ENCODE data around the gene ENOX1. TPM values are rescaled to one million over a fixed set of nuclear protein-coding genes. Genes with fewer than 3 reads are reported as not detected.

Gene ENOX1
- total and polyA plus RNA-seq, 2 of the 8 experiments (the other 6 are each of a cell fraction or from before 2014, with no cell fraction given) = 0.23 to 0.37 TPM

- no peak overlapping the region for H3K4ac ChIP-seq (replicated peaks; ENCODE audit: insufficient read length, low read depth, low read length)
- no peaks in the 10 kb centered on the region for H4K20me1 ChIP-seq (replicated peaks in 1 of 2; ENCODE audit: control insufficient read depth in 1 of 2, insufficient read depth in 2 of 2, low read length in 2 of 2)
- FAIRE-seq (no peak), DNase-seq (ENCODE audit: low read depth in 1 of 2, low spot score in 2 of 2) (no peak)
- no peak overlapping the region for H3K4me3 ChIP-seq (ENCODE audit: extremely low read depth in 1 of 4, insufficient read depth in 2 of 4, low read depth in 3 of 4, low read length in 4 of 4)
- ChIA-PET CTCF (ENCODE audit: partially characterized antibody) (no interaction called here), POLR2A (ENCODE audit: partially characterized antibody) (no interaction called here)
- H2BK5ac ChIP-seq (ENCODE audit: low read depth, low read length) = no peak overlapping the region
- no peak overlapping the region for H4K91ac ChIP-seq (replicated peaks; ENCODE audit: insufficient read length, low read length)
- no peak overlapping the region for H3K4me2 ChIP-seq (ENCODE audit: insufficient read depth in 1 of 2, low read depth in 2 of 2, low read length in 2 of 2)
- no peak overlapping the region for H2AK5ac ChIP-seq (ENCODE audit: low read depth, low read length)
- H2BK12ac ChIP-seq (ENCODE audit: low read depth, low read length) = no peak overlapping the region
- no peaks in the 10 kb centered on the region for H3K79me1 ChIP-seq (ENCODE audit: low read depth, low read length)
- H2BK20ac ChIP-seq (ENCODE audit: low read length) = no peak overlapping the region
- WGBS, 2 experiments (ENCODE audit: extremely low coverage in 1 of 2, insufficient coverage in 1 of 2, insufficient read length in 1 of 2, insufficient replicate concordance in 2 of 2, low coverage in 1 of 2, low lambda C conversion rate in 2 of 2, missing lambda C conversion rate in 1 of 2) = 65% methylated on average over 4 of the region's 4 CpGs; no CpG with 5 or more reads in 1 of the 2 experiments
- H2BK15ac ChIP-seq (ENCODE audit: low read length) = no peak overlapping the region
- no peak overlapping the region for H2AFZ ChIP-seq (ENCODE audit: low read length)
- H3K56ac ChIP-seq (replicated peaks; ENCODE audit: insufficient read length, low read depth, low read length) = no peak overlapping the region
- peaks cover 0 to 3% (median under 1%) of the 10 kb centered on the region in 4 experiments; a peak in 2 of 7 replicates for H3K4me1 ChIP-seq (replicated peaks in 1 of 4; ENCODE audit: control insufficient read depth in 3 of 4, insufficient read depth in 4 of 4, low read length in 3 of 4)
- H3K79me2 ChIP-seq (ENCODE audit: control insufficient read depth in 1 of 2, insufficient read depth in 2 of 2, low read length in 2 of 2) = no peaks in the 10 kb centered on the region
- no peak overlapping the region for H3K23ac ChIP-seq (ENCODE audit: insufficient read length)
- no peak overlapping the region for H3K9ac ChIP-seq (replicated peaks in 1 of 4; ENCODE audit: extremely low read depth in 1 of 4, low read depth in 3 of 4, low read length in 3 of 4)
- no peaks in the 10 kb centered on the region for H3K27me3 ChIP-seq (replicated peaks in 1 of 4; ENCODE audit: control insufficient read depth in 3 of 4, extremely low read depth in 1 of 4, insufficient read depth in 3 of 4, low read length in 3 of 4)
- H3K23me2 ChIP-seq (ENCODE audit: low read depth, low read length) = no peaks in the 10 kb centered on the region
- no peak overlapping the region for H3K14ac ChIP-seq (ENCODE audit: insufficient read length)
- H3K18ac ChIP-seq (ENCODE audit: extremely low read depth, low read length) = no peak overlapping the region
- no peak overlapping the region for H3K27ac ChIP-seq (ENCODE audit: low read depth, low read length)
- H2BK120ac ChIP-seq (replicated peaks; ENCODE audit: low read depth, low read length) = no peak overlapping the region
- no peaks in the 10 kb centered on the region for H3K9me3 ChIP-seq (ENCODE audit: insufficient read depth in 2 of 2, low read depth in 1 of 2, low read length in 1 of 2)
- H4K8ac ChIP-seq (ENCODE audit: extremely low read depth, insufficient read depth, low read length) = no peak overlapping the region
- H4K5ac ChIP-seq (ENCODE audit: insufficient read length, low read depth, low read length) = no peak overlapping the region
- H3K36me3 ChIP-seq (ENCODE audit: control insufficient read depth in 2 of 4, insufficient read depth in 4 of 4, low read length in 3 of 4) = no peaks in the 10 kb centered on the region
- TF ChIP-seq CHD2 (IDR thresholded peaks at IDR 0.05; ENCODE audit: low read length) = no peak
- no peak for TF ChIP-seq CBX8 (IDR thresholded peaks at IDR 0.05; ENCODE audit: borderline replicate concordance, low read depth, low read length)
- TF ChIP-seq TAF7 (optimal IDR thresholded peaks at IDR 0.05; ENCODE audit: borderline replicate concordance, low read depth, low read length) = no peak
These were observed 521.7 kb downstream of the ENOX1 start for GRCh38 chr13:43265028-43265427.

Measured in H1 (cell line).